Lung (tissue), 12 donors: Measurements from ENCODE around the gene AHSA1. TPM values are rescaled to one million over a fixed set of nuclear protein-coding genes. Genes with fewer than 3 reads are reported as not detected.

Experiments used
- ATAC-seq: fragments of 200-7000 bp; cut with Tn5 transposase; one replicate; pipeline ENCODE4 v1.9.1; 2020; ENCODE audit warnings: moderate number of reproducible peaks; ENCODE audit not compliant: insufficient read depth, low FRiP score
- DNase-seq, 3 donors: peaks; one replicate each; pipeline ENCODE4 v3.0.0-alpha.2; 2013 to 2017
- H3K27ac ChIP-seq, 2 donors: one replicate each; pipeline ENCODE4 v1.5.1; 2013; ENCODE audit warnings: mild to moderate bottlenecking in 2 of 2, moderate library complexity in 2 of 2, control low read depth in 1 of 2, inconsistent platforms in 1 of 2, low read depth in 1 of 2, low read length in 1 of 2
- H3K27me3 ChIP-seq, 3 donors: one replicate each; pipeline ENCODE4 v1.5.1; 2013; ENCODE audit warnings: low read length in 2 of 3; ENCODE audit not compliant: control insufficient read depth in 3 of 3, insufficient read depth in 3 of 3
- H3K36me3 ChIP-seq, 4 donors: one replicate each; pipeline ENCODE4 v1.5.1; 2013; ENCODE audit warnings: low read length in 4 of 4, mild to moderate bottlenecking in 1 of 4, moderate library complexity in 1 of 4; ENCODE audit not compliant: control insufficient read depth in 4 of 4, insufficient read depth in 4 of 4
- H3K4me1 ChIP-seq, 5 donors: one replicate each; pipeline ENCODE4 v1.5.1; 2013; ENCODE audit warnings: low read length in 5 of 5, mild to moderate bottlenecking in 2 of 5, moderate library complexity in 1 of 5; ENCODE audit not compliant: control insufficient read depth in 5 of 5, insufficient read depth in 5 of 5
- H3K4me3 ChIP-seq: one replicate; pipeline ENCODE4 v1.5.1; 2013; ENCODE audit warnings: mild to moderate bottlenecking, control low read depth, moderate library complexity
- H3K9ac ChIP-seq, 2 donors: one replicate each; pipeline ENCODE4 v1.5.1; 2013; ENCODE audit warnings: low read length in 2 of 2, control low read depth in 1 of 2; ENCODE audit not compliant: insufficient read depth in 1 of 2
- H3K9me3 ChIP-seq, 4 donors: one replicate each; pipeline ENCODE4 v1.5.1; 2013; ENCODE audit warnings: low read length in 3 of 4, mild to moderate bottlenecking in 1 of 4, moderate library complexity in 1 of 4; ENCODE audit not compliant: control insufficient read depth in 4 of 4, insufficient read depth in 3 of 4
- WGBS, 2 donors: extraction: QIAGEN DNeasy Blood & Tissue Kit; methylation state at CpG; one replicate each; pipeline ENCODE4 v1.1.7; 2013; 5-methylcytosine and 5-hydroxymethylcytosine counted together
- polyA plus RNA-seq, 2 donors: library from polyadenylated mRNA; stranded (reverse); fragments of 200-250 nt; gene quantifications; one replicate each; pipeline ENCODE4 v1.2.1, GENCODE V29; 2013
- total RNA-seq, 2 donors: library from RNA; depleted of rRNA in 1 of 2; stranded (reverse); fragments of >200 nt in 1 of 2; gene quantifications; one replicate each; pipeline ENCODE4 v1.2.1, GENCODE V29; 2014 to 2021
- TF ChIP-seq, protein P1 (sequence below): IDR thresholded peaks from 2 replicates; pipeline ENCODE4 v1.5.1; 2012; ENCODE audit warnings: mild to moderate bottlenecking; ENCODE audit errors: control extremely low read depth, extremely low read depth
- donor health status: control.
- donor health status: control.
- donor health status: Bipolar disorder and iron deficiency.
- donor health status: healthy.
- donor health status: DM: yes; HTN: yes; CAD: no.

Gene AHSA1
- total and polyA plus RNA-seq, 4 donors = 84.5 to 119 (median 94.4) TPM

DNA sequence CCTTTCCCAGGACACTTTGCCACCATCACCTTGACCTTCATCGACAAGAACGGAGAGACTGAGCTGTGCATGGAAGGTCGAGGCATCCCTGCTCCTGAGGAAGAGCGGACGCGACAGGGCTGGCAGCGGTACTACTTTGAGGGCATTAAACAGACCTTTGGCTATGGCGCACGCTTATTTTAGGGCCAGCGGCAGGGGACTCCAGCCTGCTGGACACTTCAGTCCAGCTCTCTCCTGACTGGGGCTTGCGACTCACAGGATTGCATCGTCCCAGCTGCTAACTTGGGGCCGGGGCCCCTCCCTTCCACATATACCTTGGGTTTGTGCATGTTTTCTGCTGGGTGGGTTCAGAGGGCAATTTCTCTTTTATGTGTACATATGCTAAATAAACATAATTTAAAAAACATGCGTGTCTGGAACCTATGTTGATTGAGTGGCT, 11.2 kb downstream of the AHSA1 start:
- Histone ChIP-seq H3K9ac (no peak overlapping the region), H3K9me3 (peaks cover 0 to 3% (median 0%) of the 10 kb centered on the region in 4 donors), H3K27ac (no peak overlapping the region), H3K36me3 (peaks cover 19 to 46% (median 25%) of the 10 kb centered on the region in 4 donors), H3K4me3 (no peak overlapping the region), H3K4me1 (no peaks in the 10 kb centered on the region), H3K27me3 (no peaks in the 10 kb centered on the region)
- TF ChIP-seq, protein P1, sequence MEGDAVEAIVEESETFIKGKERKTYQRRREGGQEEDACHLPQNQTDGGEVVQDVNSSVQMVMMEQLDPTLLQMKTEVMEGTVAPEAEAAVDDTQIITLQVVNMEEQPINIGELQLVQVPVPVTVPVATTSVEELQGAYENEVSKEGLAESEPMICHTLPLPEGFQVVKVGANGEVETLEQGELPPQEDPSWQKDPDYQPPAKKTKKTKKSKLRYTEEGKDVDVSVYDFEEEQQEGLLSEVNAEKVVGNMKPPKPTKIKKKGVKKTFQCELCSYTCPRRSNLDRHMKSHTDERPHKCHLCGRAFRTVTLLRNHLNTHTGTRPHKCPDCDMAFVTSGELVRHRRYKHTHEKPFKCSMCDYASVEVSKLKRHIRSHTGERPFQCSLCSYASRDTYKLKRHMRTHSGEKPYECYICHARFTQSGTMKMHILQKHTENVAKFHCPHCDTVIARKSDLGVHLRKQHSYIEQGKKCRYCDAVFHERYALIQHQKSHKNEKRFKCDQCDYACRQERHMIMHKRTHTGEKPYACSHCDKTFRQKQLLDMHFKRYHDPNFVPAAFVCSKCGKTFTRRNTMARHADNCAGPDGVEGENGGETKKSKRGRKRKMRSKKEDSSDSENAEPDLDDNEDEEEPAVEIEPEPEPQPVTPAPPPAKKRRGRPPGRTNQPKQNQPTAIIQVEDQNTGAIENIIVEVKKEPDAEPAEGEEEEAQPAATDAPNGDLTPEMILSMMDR = no peak
- DNase-seq = no peak
- ATAC-seq = no peak
- 86 to 91% methylated on average over 14 of the region's 14 CpGs for WGBS, 2 donors

DNA sequence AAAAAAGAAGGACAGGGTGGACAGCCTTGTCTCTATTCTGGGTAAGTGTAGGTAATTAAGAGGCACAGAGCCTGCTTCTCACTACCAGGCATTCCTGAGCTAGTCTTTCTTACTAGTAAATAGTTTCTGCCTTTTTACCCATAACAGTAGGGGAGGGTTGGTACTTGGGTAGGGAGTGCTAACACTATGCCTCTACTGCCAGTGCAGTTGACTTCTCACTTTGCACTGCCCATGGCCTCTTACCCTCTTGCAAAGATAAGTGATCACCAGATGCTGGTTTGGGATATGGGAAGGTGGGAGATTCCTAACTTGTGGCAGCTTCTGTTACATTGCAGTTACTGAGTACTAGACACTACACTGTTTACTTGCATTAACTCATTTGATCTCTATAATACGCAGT, 11.6 kb downstream of the AHSA1 start:
- Histone ChIP-seq H3K9me3 (peaks cover 0 to 3% (median 0%) of the 10 kb centered on the region in 4 donors), H3K4me1 (no peaks in the 10 kb centered on the region), H3K36me3 (peaks cover 18 to 41% (median 22%) of the 10 kb centered on the region in 4 donors), H3K27ac (no peak overlapping the region), H3K27me3 (no peaks in the 10 kb centered on the region), H3K4me3 (no peak overlapping the region), H3K9ac (no peak overlapping the region)
- no peak for ATAC-seq
- DNase-seq = no peak
- TF ChIP-seq, protein P1 = no peak
- WGBS, 2 donors = 87 to 91% methylated on average over 1 of the region's 1 CpG

DNA sequence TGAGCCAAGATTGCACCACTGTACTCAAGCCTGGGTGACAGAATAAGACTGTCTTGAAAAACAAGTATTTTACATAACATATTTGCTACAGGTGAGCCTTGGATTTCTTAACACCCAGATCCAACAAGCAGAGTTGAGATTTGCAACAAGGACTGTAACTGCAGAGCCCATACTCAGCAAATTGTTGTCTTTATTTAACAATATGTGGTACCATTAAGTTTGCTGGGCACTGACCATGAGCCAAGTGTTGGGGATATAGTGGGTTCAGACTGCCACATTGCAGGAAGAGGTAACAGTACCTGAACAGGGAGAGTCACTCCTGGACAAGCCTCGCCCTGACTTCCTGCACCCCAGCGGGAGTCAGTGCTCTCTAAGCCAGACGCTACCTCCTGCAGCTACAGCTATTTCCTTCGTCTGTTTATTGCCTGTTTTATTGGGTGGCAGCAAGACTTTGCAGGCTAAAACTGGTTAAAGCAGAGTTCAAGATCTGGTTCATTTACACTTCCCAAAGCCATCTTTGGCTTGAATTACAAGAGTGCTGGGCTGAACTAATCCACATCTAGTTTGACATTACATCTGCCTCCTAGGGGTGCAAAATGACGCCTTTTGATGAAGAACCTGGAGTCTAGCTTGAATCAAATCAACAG, 12.5 kb downstream of the AHSA1 start:
- no peak for ATAC-seq
- WGBS, 2 donors = 88% methylated on average over 5 of the region's 5 CpGs
- no peak for DNase-seq
- H3K9me3 ChIP-seq = peaks cover 0 to 3% (median 0%) of the 10 kb centered on the region in 4 donors
- H3K27me3 ChIP-seq = no peaks in the 10 kb centered on the region
- H3K4me1 ChIP-seq = no peaks in the 10 kb centered on the region
- H3K9ac ChIP-seq = no peak overlapping the region
- TF ChIP-seq, protein P1 = no peak
- H3K36me3 ChIP-seq = peaks cover 11 to 34% (median 16%) of the 10 kb centered on the region in 4 donors
- no peak overlapping the region for H3K27ac ChIP-seq
- no peak overlapping the region for H3K4me3 ChIP-seq
